Mesodermal cell (in vitro differentiated cells): ENCODE measurements around the gene HNRNPCL1.

ENCODE experiments used
- H3K27ac ChIP-seq: 2 replicates; pipeline ENCODE4 v1.7.0; 2013; ENCODE audit warnings: mild to moderate bottlenecking, low read depth, low read length, moderate library complexity; ENCODE audit not compliant: severe bottlenecking
- H3K36me3 ChIP-seq: 2 replicates; pipeline ENCODE4 v1.7.1; 2013; ENCODE audit warnings: mild to moderate bottlenecking, low read length, moderate library complexity; ENCODE audit not compliant: control insufficient read depth, insufficient read depth
- H3K4me1 ChIP-seq: one replicate; pipeline ENCODE4 v1.7.1; 2013; ENCODE audit warnings: mild to moderate bottlenecking, low read length; ENCODE audit not compliant: insufficient read depth, control insufficient read depth, poor library complexity, severe bottlenecking
- H3K4me3 ChIP-seq: 2 replicates; pipeline ENCODE4 v1.7.0; 2013; ENCODE audit warnings: low read length, control low read depth, mild to moderate bottlenecking; ENCODE audit not compliant: insufficient read depth, poor library complexity, severe bottlenecking; ENCODE audit errors: extremely low read depth
- H3K9me3 ChIP-seq: 2 replicates; pipeline ENCODE4 v1.7.1; 2013; ENCODE audit warnings: mild to moderate bottlenecking, low read length, moderate library complexity; ENCODE audit not compliant: control insufficient read depth
- WGBS, 2 experiments: methylation state at CpG; one replicate each; pipeline ENCODE4 v1.1.5; 2013; ENCODE audit warnings: missing lambda C conversion rate in 2 of 2; ENCODE audit not compliant: insufficient coverage in 2 of 2; 5-methylcytosine and 5-hydroxymethylcytosine counted together

The HNRNPCL1 gene

GRCh38 chr1:12810691-12811408 is 37.7 kb downstream of the HNRNPCL1 start:
- peaks cover 16% of the 10 kb centered on the region for H3K9me3 ChIP-seq
- no peaks in the 10 kb centered on the region for H3K4me1 ChIP-seq
- no peak overlapping the region for H3K27ac ChIP-seq
- 35 to 52% methylated on average over 2 to 5 of the region's 5 CpGs for WGBS, 2 experiments
- no peak overlapping the region for H3K4me3 ChIP-seq
- H3K36me3 ChIP-seq = no peaks in the 10 kb centered on the region

- no peaks in the 10 kb centered on the region for H3K36me3 ChIP-seq
- 60 to 73% methylated on average over 1 of the region's 1 CpG for WGBS, 2 experiments
- no peaks in the 10 kb centered on the region for H3K4me1 ChIP-seq
- peaks cover 16% of the 10 kb centered on the region for H3K9me3 ChIP-seq
- no peak overlapping the region for H3K27ac ChIP-seq
- H3K4me3 ChIP-seq = no peak overlapping the region
Observed at GRCh38 chr1:12809933-12810332, 38.6 kb downstream of the HNRNPCL1 start.

- no peak overlapping the region for H3K27ac ChIP-seq
- no peaks in the 10 kb centered on the region for H3K36me3 ChIP-seq
- no peak overlapping the region for H3K4me3 ChIP-seq
- 73 to 83% methylated on average over 2 of the region's 2 CpGs for WGBS, 2 experiments
- no peaks in the 10 kb centered on the region for H3K9me3 ChIP-seq
- H3K4me1 ChIP-seq = no peaks in the 10 kb centered on the region
Observed at GRCh38 chr1:12799730-12800129, 48.8 kb downstream of the HNRNPCL1 start.

- H3K9me3 ChIP-seq = no peaks in the 10 kb centered on the region
- H3K36me3 ChIP-seq = no peaks in the 10 kb centered on the region
- no peak overlapping the region for H3K4me3 ChIP-seq
- 44 to 54% methylated on average over 3 to 4 of the region's 4 CpGs for WGBS, 2 experiments
- H3K27ac ChIP-seq = no peak overlapping the region
- H3K4me1 ChIP-seq = no peaks in the 10 kb centered on the region
Observed at GRCh38 chr1:12798911-12799310, 49.6 kb downstream of the HNRNPCL1 start.
